ENCODE results near the gene GMCL2.
A peak's percentile ranks its signal among the peaks of the same experiment; 100 is the strongest.

The GMCL2 gene

GRCh38 chr5:178232124-178232919 is 45.2 kb upstream of the GMCL2 start, which contains the start of gene PHYKPL:
PHYKPL (minus strand) TSS chr5:178232802; CDS start chr5:178232550, 252 bp downstream.
- H3K4me2 ChIP-seq (ENCODE audit: low read length), result peak within 1 kb of the TSS; percentile 99
- peaks cover 48% of the 10 kb centered on the region for H3K36me3 ChIP-seq (ENCODE audit: control insufficient read depth, low read length)
- peak within 1 kb of the TSS; percentile 98 for H3K4me3 ChIP-seq (ENCODE audit: low read length)

DNA sequence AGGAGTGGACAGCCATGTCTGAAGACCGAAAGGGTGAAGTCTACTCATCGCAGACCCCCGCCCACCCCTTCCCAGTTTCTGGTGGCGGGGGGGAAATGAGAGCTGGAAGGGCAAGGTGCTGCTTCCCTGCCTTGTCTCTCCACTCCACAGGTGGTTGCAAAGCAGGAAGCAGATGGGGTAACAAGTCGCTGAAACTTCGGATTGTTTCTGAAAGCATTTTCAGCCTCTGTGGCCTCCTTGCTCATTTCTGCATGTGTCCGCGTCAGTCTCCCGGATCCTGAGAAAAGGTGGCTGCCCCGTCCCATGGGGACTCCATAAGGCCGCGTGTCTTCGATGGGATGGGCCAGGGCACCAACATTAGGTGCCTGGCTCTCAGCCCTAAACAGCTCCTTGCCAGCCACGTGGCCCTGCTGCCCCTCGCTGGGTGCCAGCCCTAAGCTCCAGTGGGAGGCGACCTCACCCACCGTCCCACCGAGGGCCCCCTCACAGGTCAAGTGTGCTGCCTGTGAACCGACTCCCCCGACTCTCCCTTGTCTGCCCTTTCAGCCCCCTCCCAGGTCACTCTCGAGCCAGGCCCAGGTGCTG is 44.5 kb upstream of the GMCL2 start:
- H3K4me3 ChIP-seq (ENCODE audit: low read length), result peak overlapping the region; percentile 98
- H3K4me1 ChIP-seq (ENCODE audit: control insufficient read depth, low read length), result peaks cover 47% of the 10 kb centered on the region
- peak overlapping the region; percentile 99 for H3K4me2 ChIP-seq (ENCODE audit: low read length)
- peak overlapping the region; percentile 68 for H3K27ac ChIP-seq (ENCODE audit: low read depth, low read length)
- H4K20me1 ChIP-seq (ENCODE audit: control insufficient read depth, insufficient read depth, low read depth, low read length), result peaks cover 15% of the 10 kb centered on the region
- no peaks in the 10 kb centered on the region for H3K9me3 ChIP-seq (ENCODE audit: control insufficient read depth, insufficient read depth, low read length)
- peaks cover 56% of the 10 kb centered on the region for H3K79me2 ChIP-seq (ENCODE audit: control insufficient read depth, low read length)
- peaks cover 55% of the 10 kb centered on the region for H3K36me3 ChIP-seq (ENCODE audit: control insufficient read depth, low read length)
- no peaks in the 10 kb centered on the region for H3K27me3 ChIP-seq (ENCODE audit: control insufficient read depth, low read length)
- no peaks in the 10 kb centered on the region for H3K9me2 ChIP-seq (replicated peaks; ENCODE audit: control insufficient read depth, low read length)
- peaks cover 11% of the 10 kb centered on the region; the same call in 1 of the 2 replicates for H3F3A ChIP-seq (ENCODE audit: control insufficient read depth, insufficient read depth)
- TF ChIP-seq, protein P1, sequence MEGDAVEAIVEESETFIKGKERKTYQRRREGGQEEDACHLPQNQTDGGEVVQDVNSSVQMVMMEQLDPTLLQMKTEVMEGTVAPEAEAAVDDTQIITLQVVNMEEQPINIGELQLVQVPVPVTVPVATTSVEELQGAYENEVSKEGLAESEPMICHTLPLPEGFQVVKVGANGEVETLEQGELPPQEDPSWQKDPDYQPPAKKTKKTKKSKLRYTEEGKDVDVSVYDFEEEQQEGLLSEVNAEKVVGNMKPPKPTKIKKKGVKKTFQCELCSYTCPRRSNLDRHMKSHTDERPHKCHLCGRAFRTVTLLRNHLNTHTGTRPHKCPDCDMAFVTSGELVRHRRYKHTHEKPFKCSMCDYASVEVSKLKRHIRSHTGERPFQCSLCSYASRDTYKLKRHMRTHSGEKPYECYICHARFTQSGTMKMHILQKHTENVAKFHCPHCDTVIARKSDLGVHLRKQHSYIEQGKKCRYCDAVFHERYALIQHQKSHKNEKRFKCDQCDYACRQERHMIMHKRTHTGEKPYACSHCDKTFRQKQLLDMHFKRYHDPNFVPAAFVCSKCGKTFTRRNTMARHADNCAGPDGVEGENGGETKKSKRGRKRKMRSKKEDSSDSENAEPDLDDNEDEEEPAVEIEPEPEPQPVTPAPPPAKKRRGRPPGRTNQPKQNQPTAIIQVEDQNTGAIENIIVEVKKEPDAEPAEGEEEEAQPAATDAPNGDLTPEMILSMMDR (IDR thresholded peaks at IDR 0.05; ENCODE audit: low read depth, low read length, poor library complexity, severe bottlenecking), result no peak
- TF ChIP-seq EZH2phosphoT487 (IDR thresholded peaks at IDR 0.05; ENCODE audit: borderline replicate concordance, low read length), result no peak

More at GRCh38 chr5:178232124-178232919, 45.2 kb upstream of the GMCL2 start, which contains the start of gene PHYKPL:
- Histone ChIP-seq H3K79me2 (ENCODE audit: control insufficient read depth, low read length) (peaks cover 50% of the 10 kb centered on the region), H3K4me1 (ENCODE audit: control insufficient read depth, low read length) (peaks cover 53% of the 10 kb centered on the region), H3K27ac (ENCODE audit: low read depth, low read length) (peak within 1 kb of the TSS; percentile 68), H3F3A (ENCODE audit: control insufficient read depth, insufficient read depth) (peaks cover 11% of the 10 kb centered on the region; the same call in 1 of the 2 replicates), H3K9me2 (replicated peaks; ENCODE audit: control insufficient read depth, low read length) (no peaks in the 10 kb centered on the region), H4K20me1 (ENCODE audit: control insufficient read depth, insufficient read depth, low read depth, low read length) (peaks cover 15% of the 10 kb centered on the region), H3K9me3 (ENCODE audit: control insufficient read depth, insufficient read depth, low read length) (no peaks in the 10 kb centered on the region), H3K27me3 (ENCODE audit: control insufficient read depth, low read length) (no peaks in the 10 kb centered on the region)
- TF ChIP-seq, protein P1 (IDR thresholded peaks at IDR 0.05; ENCODE audit: low read depth, low read length, poor library complexity, severe bottlenecking), result peak; percentile 5
- TF ChIP-seq EZH2phosphoT487 (IDR thresholded peaks at IDR 0.05; ENCODE audit: borderline replicate concordance, low read length), result no peak

GRCh38 chr5:178230879-178231538 is 43.8 kb upstream of the GMCL2 start:
- Histone ChIP-seq H4K20me1 (ENCODE audit: control insufficient read depth, insufficient read depth, low read depth, low read length) (peaks cover 15% of the 10 kb centered on the region), H3K4me3 (ENCODE audit: low read length) (peak overlapping the region; percentile 98), H3F3A (ENCODE audit: control insufficient read depth, insufficient read depth) (peaks cover 11% of the 10 kb centered on the region; the same call in 1 of the 2 replicates), H3K36me3 (ENCODE audit: control insufficient read depth, low read length) (peaks cover 61% of the 10 kb centered on the region), H3K4me2 (ENCODE audit: low read length) (peak overlapping the region; percentile 99), H3K4me1 (ENCODE audit: control insufficient read depth, low read length) (peaks cover 45% of the 10 kb centered on the region), H3K27ac (ENCODE audit: low read depth, low read length) (0 out of 2 replicates have a peak overlapping the region, but pooled peaks have one; percentile 68), H3K79me2 (ENCODE audit: control insufficient read depth, low read length) (peaks cover 56% of the 10 kb centered on the region), H3K9me2 (replicated peaks; ENCODE audit: control insufficient read depth, low read length) (no peaks in the 10 kb centered on the region), H3K27me3 (ENCODE audit: control insufficient read depth, low read length) (no peaks in the 10 kb centered on the region), H3K9me3 (ENCODE audit: control insufficient read depth, insufficient read depth, low read length) (no peaks in the 10 kb centered on the region)
- TF ChIP-seq, protein P1 (IDR thresholded peaks at IDR 0.05; ENCODE audit: low read depth, low read length, poor library complexity, severe bottlenecking), result no peak
- TF ChIP-seq EZH2phosphoT487 (IDR thresholded peaks at IDR 0.05; ENCODE audit: borderline replicate concordance, low read length), result no peak
